Right lobe of liver (tissue), 6 donors: ENCODE data around the gene OR11A1. TPM values are rescaled to one million over a fixed set of nuclear protein-coding genes. Genes with fewer than 3 reads are reported as not detected.

Experiments used
- ATAC-seq, 4 donors: fragments of 200-7000 bp; cut with Tn5 transposase; one replicate each; pipeline ENCODE4 v1.9.1; 2020; ENCODE audit warnings: mild to moderate bottlenecking in 4 of 4, moderate library complexity in 4 of 4
- DNase-seq, 3 donors: peaks; one replicate each; pipeline ENCODE4 v3.0.0-alpha.2; 2020
- H3K27ac ChIP-seq, 3 donors: fragments of 200-600 bp; one replicate each; pipeline ENCODE4 v1.8.0; 2022
- H3K27me3 ChIP-seq, 2 donors: fragments of 200-600 bp; one replicate each; pipeline ENCODE4 v1.8.0; 2022
- H3K36me3 ChIP-seq, 4 donors: fragments of 200-600 bp; sonication (generic) in 1 of 4; one replicate each; pipeline versions ENCODE4 v1.5.1 to v1.8.0; 2017 to 2022; ENCODE audit warnings: control low read depth in 1 of 4
- H3K4me1 ChIP-seq, 4 donors: fragments of 200-600 bp; sonication (generic) in 1 of 4; one replicate each; pipeline versions ENCODE4 v1.5.1 to v1.8.0; 2017 to 2022; ENCODE audit warnings: control low read depth in 1 of 4
- H3K4me3 ChIP-seq, 3 donors: fragments of 200-600 bp; one replicate each; pipeline ENCODE4 v1.8.0; 2022
- H3K9me3 ChIP-seq, 4 donors: fragments of 200-600 bp; sonication (generic) in 1 of 4; one replicate each; pipeline versions ENCODE4 v1.5.1 to v1.8.0; 2017 to 2022; ENCODE audit warnings: control low read depth in 1 of 4
- CTCF ChIP-seq, 4 donors: fragments of 200-600 bp in 3 of 4; fragments of 450-650 bp in 1 of 4; IDR thresholded peaks; one replicate each; pipeline versions ENCODE4 v1.5.1 to v1.8.0; 2016 to 2022; ENCODE audit warnings: antibody characterized with exemption in 4 of 4, mild to moderate bottlenecking in 2 of 4
- POLR2A ChIP-seq: fragments of 450-650 bp; IDR thresholded peaks from one replicate; pipeline ENCODE4 v1.6.1; 2017; ENCODE audit warnings: antibody characterized with exemption, mild to moderate bottlenecking
- WGBS: methylation state at CpG from one replicate; pipeline ENCODE4 v1.1.6; 2018; ENCODE audit warnings: low coverage, low lambda C conversion rate; ENCODE audit not compliant: insufficient coverage; ENCODE audit errors: missing lambda C conversion rate; 5-methylcytosine and 5-hydroxymethylcytosine counted together
- intact Hi-C, 2 donors: fragments of 100-400 bp; cut with DNase I; formaldehyde crosslinking; loops; one replicate each; pipeline versions ENCODE4 v1.11.2 to v1.14.1; 2022
- total RNA-seq, 6 experiments: library from RNA; depleted of rRNA in 2 of 6; stranded (reverse); fragments of >200 nt in 2 of 6; fragmentation: NEBNext Ultra II Directional in 3 of 6; extraction: Animal tissue kit (Norgen Biotek cat#: 25700) in 3 of 6; gene quantifications; one replicate each; pipeline versions ENCODE4 v1.1.0 to v1.2.4, GENCODE V29; 2016 to 2023
- donor health status: DM: no; HTN: yes; CAD: no.
- donor health status: DM: no; HTN: no; CAD: no.
- donor health status: DM: no; HTN: no; CAD: no.
- donor health status: DM: no; HTN: yes; CAD: no.
- donor health status: DM: no; HTN: yes; CAD: no.

The OR11A1 gene
- total RNA-seq, 6 experiments from 2014 or later, result not detected

- intact Hi-C loops, result no loop called here
- Histone ChIP-seq H3K27me3 (no peaks in the 10 kb centered on the region), H3K4me1 (peaks cover 0 to 4% (median 0%) of the 10 kb centered on the region in 4 donors), H3K9me3 (no peaks in the 10 kb centered on the region), H3K27ac (no peak overlapping the region), H3K36me3 (no peaks in the 10 kb centered on the region), H3K4me3 (no peak overlapping the region)
- WGBS, result 83% methylated on average over 5 of the region's 5 CpGs
- ATAC-seq (no peak), DNase-seq (no peak)
- TF ChIP-seq POLR2A, result no peak
- TF ChIP-seq CTCF (IDR thresholded peaks at IDR 0.05), result no peak
These were observed 21.9 kb upstream of the OR11A1 start for GRCh38 chr6:29478740-29479139.

GRCh38 chr6:29477923-29478450 is 21.1 kb upstream of the OR11A1 start:
- no peaks in the 10 kb centered on the region for H3K4me1 ChIP-seq
- H3K36me3 ChIP-seq, result no peaks in the 10 kb centered on the region
- H3K9me3 ChIP-seq, result no peaks in the 10 kb centered on the region
- H3K27ac ChIP-seq, result no peak overlapping the region
- ATAC-seq (no peak), DNase-seq (no peak)
- no peak overlapping the region for H3K4me3 ChIP-seq
- TF ChIP-seq POLR2A (no peak), CTCF (IDR thresholded peaks at IDR 0.05) (no peak)
- intact Hi-C loops, result no loop called here
- no peaks in the 10 kb centered on the region for H3K27me3 ChIP-seq
- 53% methylated on average over 3 of the region's 5 CpGs for WGBS

- TF ChIP-seq CTCF (IDR thresholded peaks at IDR 0.05) (no peak), POLR2A (no peak)
- H3K9me3 ChIP-seq, result no peaks in the 10 kb centered on the region
- no peaks in the 10 kb centered on the region for H3K36me3 ChIP-seq
- WGBS, result 90% methylated on average over 2 of the region's 2 CpGs
- H3K4me3 ChIP-seq, result no peak overlapping the region
- H3K27me3 ChIP-seq, result no peaks in the 10 kb centered on the region
- no peak for DNase-seq
- no peak overlapping the region for H3K27ac ChIP-seq
- ATAC-seq, result peak in 3 of 4 donors; percentile 31 to 60 (median 47)
- intact Hi-C loops, result no loop called here
- H3K4me1 ChIP-seq, result no peaks in the 10 kb centered on the region
These were observed 18.1 kb upstream of the OR11A1 start for GRCh38 chr6:29474996-29475395.

GRCh38 chr6:29466241-29466640 is 9.4 kb upstream of the OR11A1 start:
- H3K36me3 ChIP-seq, result no peaks in the 10 kb centered on the region
- 52% methylated on average over 6 of the region's 6 CpGs for WGBS
- H3K27ac ChIP-seq, result no peak overlapping the region
- no peaks in the 10 kb centered on the region for H3K27me3 ChIP-seq
- H3K4me1 ChIP-seq, result no peaks in the 10 kb centered on the region
- no peaks in the 10 kb centered on the region for H3K9me3 ChIP-seq
- DNase-seq (no peak), ATAC-seq (no peak)
- intact Hi-C loops, result no loop called here
- no peak for TF ChIP-seq CTCF (IDR thresholded peaks at IDR 0.05)
- TF ChIP-seq POLR2A, result no peak
- no peak overlapping the region for H3K4me3 ChIP-seq

- TF ChIP-seq POLR2A (no peak), CTCF (IDR thresholded peaks at IDR 0.05) (no peak)
- no peak overlapping the region for H3K27ac ChIP-seq
- WGBS, result 62% methylated on average over 2 of the region's 2 CpGs
- H3K36me3 ChIP-seq, result no peaks in the 10 kb centered on the region
- no peaks in the 10 kb centered on the region for H3K9me3 ChIP-seq
- no peak for ATAC-seq
- H3K27me3 ChIP-seq, result no peaks in the 10 kb centered on the region
- DNase-seq, result no peak
- H3K4me3 ChIP-seq, result no peak overlapping the region
- intact Hi-C loops, result no loop called here
- H3K4me1 ChIP-seq, result no peaks in the 10 kb centered on the region
These were observed 8.9 kb upstream of the OR11A1 start for GRCh38 chr6:29465801-29466200.
